HepG2 (cell line): ENCODE measurements around the gene PPA2. TPM values are rescaled to one million over a fixed set of nuclear protein-coding genes. Genes with fewer than 3 reads are reported as not detected.

Source experiments
- DPF2 ChIP-seq: sonication (generic); formaldehyde crosslinking; IDR thresholded peaks from 2 replicates; pipeline ENCODE4 v1.4.0; 2020; ENCODE audit warnings: mild to moderate bottlenecking, low read depth, missing genetic modification reagents, borderline replicate concordance
- GABPA ChIP-seq, 2 experiments: IDR thresholded peaks; 2 replicates each; pipeline ENCODE4 v1.6.1; 2011 to 2016; ENCODE audit warnings: low read depth in 2 of 2, low read length in 1 of 2, missing biosample characterization in 1 of 2, missing genetic modification characterization in 1 of 2
- GATAD1 ChIP-seq: IDR thresholded peaks from 2 replicates; pipeline ENCODE4 v1.6.1; 2016; ENCODE audit warnings: missing genetic modification reagents, missing compliant biosample characterization
- HNF4A ChIP-seq: sonication (generic); formaldehyde crosslinking; IDR thresholded peaks from 2 replicates; pipeline ENCODE4 v1.4.0; 2020; ENCODE audit warnings: missing genetic modification reagents
- IKZF1 ChIP-seq: fragments of 450-650 bp; IDR thresholded peaks from 2 replicates; pipeline ENCODE4 v1.7.1; 2016
- RXRA ChIP-seq: sonication (generic); formaldehyde crosslinking; IDR thresholded peaks from 2 replicates; pipeline ENCODE4 v1.5.1; 2020; ENCODE audit warnings: missing genetic modification reagents
- SAFB2 ChIP-seq: sonication (generic); formaldehyde crosslinking; IDR thresholded peaks from 2 replicates; pipeline ENCODE4 v1.5.1; 2020; ENCODE audit warnings: missing genetic modification reagents, low read depth, mild to moderate bottlenecking, borderline replicate concordance
- SMAD3 ChIP-seq: sonication (generic); formaldehyde crosslinking; IDR thresholded peaks from 2 replicates; pipeline ENCODE4 v1.4.0; 2020; ENCODE audit warnings: missing genetic modification reagents
- SRSF4 ChIP-seq: fragments of 200-400 bp; formaldehyde crosslinking; IDR thresholded peaks from one replicate; pipeline ENCODE4 v1.6.1; 2018; ENCODE audit warnings: mild to moderate bottlenecking, low read depth, low read length, moderate library complexity; ENCODE audit not compliant: poor library complexity, severe bottlenecking
- TCF12 ChIP-seq, 2 experiments: fragments of 450-650 bp in 1 of 2; sonication (generic) in 1 of 2; formaldehyde crosslinking in 1 of 2; IDR thresholded peaks; 2 replicates each; pipeline versions ENCODE4 v1.6.1 to v1.8.0; 2017 to 2022; ENCODE audit warnings: antibody characterized with exemption in 1 of 2, mild to moderate bottlenecking in 1 of 2, missing genetic modification reagents in 1 of 2, moderate library complexity in 1 of 2
- TOPORS ChIP-seq: sonication (generic); formaldehyde crosslinking; IDR thresholded peaks from 2 replicates; pipeline ENCODE4 v1.8.0; 2023; ENCODE audit warnings: mild to moderate bottlenecking, missing genetic modification reagents
- U2AF2 ChIP-seq: fragments of 200-400 bp; formaldehyde crosslinking; IDR thresholded peaks from 2 replicates; pipeline ENCODE4 v1.6.1; 2017; ENCODE audit warnings: low read depth, mild to moderate bottlenecking, low read length
- ZBTB21 ChIP-seq: sonication (generic); formaldehyde crosslinking; IDR thresholded peaks from 2 replicates; pipeline ENCODE4 v1.4.0; 2020; ENCODE audit warnings: missing genetic modification reagents
- ZFAT ChIP-seq: sonication (generic); formaldehyde crosslinking; conservative IDR thresholded peaks from 2 replicates; pipeline ENCODE4 v1.8.1; 2023; ENCODE audit warnings: missing genetic modification reagents, inconsistent platforms
- ZMYM3 ChIP-seq: sonication (generic); formaldehyde crosslinking; IDR thresholded peaks from 2 replicates; pipeline ENCODE4 v1.5.1; 2020; ENCODE audit warnings: mild to moderate bottlenecking, missing genetic modification reagents
- ZNF180 ChIP-seq: sonication (generic); formaldehyde crosslinking; IDR thresholded peaks from 2 replicates; pipeline ENCODE4 v1.4.0; 2020; ENCODE audit warnings: low read depth, missing genetic modification reagents, borderline replicate concordance
- ZNF331 ChIP-seq: sonication (generic); formaldehyde crosslinking; IDR thresholded peaks from 2 replicates; pipeline ENCODE4 v1.4.0; 2020; ENCODE audit warnings: missing genetic modification reagents
- ZNF549 ChIP-seq: sonication (generic); formaldehyde crosslinking; IDR thresholded peaks from 2 replicates; pipeline ENCODE4 v1.5.0; 2020; ENCODE audit warnings: missing genetic modification reagents
- ZNF550 ChIP-seq: sonication (generic); formaldehyde crosslinking; IDR thresholded peaks from 2 replicates; pipeline ENCODE4 v1.4.0; 2020; ENCODE audit warnings: mild to moderate bottlenecking, missing genetic modification reagents, borderline replicate concordance
- polyA plus RNA-seq, 8 experiments: library from polyadenylated mRNA; depleted of rRNA in 3 of 8; stranded (reverse) in 7 of 8; unstranded in 1 of 8; fragments of >200 nt; fragmentation: Illumina TruSeq in 4 of 8; extraction: Trizol in 4 of 8; gene quantifications; 2 replicates each; pipeline versions ENCODE4 v1.2.1 to v1.2.3, GENCODE V29; 2011 to 2016; ENCODE audit warnings: low read depth in 4 of 8, missing spikeins in 1 of 8, mixed read lengths in 1 of 8; ENCODE audit not compliant: insufficient read depth in 1 of 8
- total RNA-seq, 5 experiments: library from RNA; depleted of rRNA; stranded (reverse); fragments of >200 nt; fragmentation: Illumina TruSeq; extraction: Trizol; gene quantifications; 2 replicates each; pipeline ENCODE4 v1.2.3, GENCODE V29; 2016; ENCODE audit warnings: low read depth in 1 of 5
- TF ChIP-seq, protein P1 (sequence below): sonication (generic); formaldehyde crosslinking; IDR thresholded peaks from 2 replicates; pipeline ENCODE4 v1.4.0; 2020; ENCODE audit warnings: missing genetic modification reagents
- TF ChIP-seq, protein P2 (sequence below): IDR thresholded peaks from 2 replicates; pipeline ENCODE4 v1.6.1; 2016; ENCODE audit warnings: missing genetic modification reagents, missing compliant biosample characterization
- TF ChIP-seq, protein P3 (sequence below): IDR thresholded peaks from 2 replicates; pipeline ENCODE4 v1.6.1; 2018; ENCODE audit warnings: missing genetic modification reagents, mild to moderate bottlenecking, missing compliant biosample characterization
- TF ChIP-seq, protein P4 (sequence below): sonication (generic); formaldehyde crosslinking; IDR thresholded peaks from 2 replicates; pipeline ENCODE4 v1.5.0; 2020; ENCODE audit warnings: mild to moderate bottlenecking, low read depth, missing genetic modification reagents, borderline replicate concordance
- TF ChIP-seq, protein P5 (sequence below): sonication (generic); formaldehyde crosslinking; IDR thresholded peaks from 2 replicates; pipeline ENCODE4 v1.4.0; 2020; ENCODE audit warnings: missing genetic modification reagents, borderline replicate concordance

The PPA2 gene
- total and polyA plus RNA-seq, 2 of the 13 experiments (the other 11 are each of a cell fraction or from before 2014, with no cell fraction given) = 44.2 to 70.6 TPM

DNA sequence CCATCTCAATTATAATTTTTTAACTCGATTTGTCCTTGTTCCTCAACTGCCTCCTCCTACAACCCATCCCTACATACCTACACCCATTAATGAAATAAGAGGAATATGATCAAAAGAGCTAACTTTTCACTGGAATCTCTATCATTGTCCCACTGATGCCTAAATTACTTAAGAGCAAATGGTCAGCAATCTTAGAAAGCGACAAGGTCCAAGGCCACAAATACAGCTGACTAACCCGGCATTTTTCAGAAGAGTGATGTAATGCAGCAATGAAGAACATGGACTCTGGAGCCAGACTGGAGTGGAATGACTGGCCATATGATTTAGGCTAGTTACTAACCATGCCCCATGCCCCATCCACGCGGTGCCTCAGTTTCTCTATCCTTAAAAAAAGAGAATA lies 56.2 kb downstream of the PPA2 start (continued):
- TF ChIP-seq, protein P1, sequence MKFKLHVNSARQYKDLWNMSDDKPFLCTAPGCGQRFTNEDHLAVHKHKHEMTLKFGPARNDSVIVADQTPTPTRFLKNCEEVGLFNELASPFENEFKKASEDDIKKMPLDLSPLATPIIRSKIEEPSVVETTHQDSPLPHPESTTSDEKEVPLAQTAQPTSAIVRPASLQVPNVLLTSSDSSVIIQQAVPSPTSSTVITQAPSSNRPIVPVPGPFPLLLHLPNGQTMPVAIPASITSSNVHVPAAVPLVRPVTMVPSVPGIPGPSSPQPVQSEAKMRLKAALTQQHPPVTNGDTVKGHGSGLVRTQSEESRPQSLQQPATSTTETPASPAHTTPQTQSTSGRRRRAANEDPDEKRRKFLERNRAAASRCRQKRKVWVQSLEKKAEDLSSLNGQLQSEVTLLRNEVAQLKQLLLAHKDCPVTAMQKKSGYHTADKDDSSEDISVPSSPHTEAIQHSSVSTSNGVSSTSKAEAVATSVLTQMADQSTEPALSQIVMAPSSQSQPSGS (CRISPR knock-in tag) = peak; percentile 97
- no peak for TF ChIP-seq IKZF1
- no peak for TF ChIP-seq SRSF4
- no peak for TF ChIP-seq ZNF180 (CRISPR knock-in tag)
- TF ChIP-seq U2AF2 = no peak
- TF ChIP-seq ZNF550 = no peak
- no peak for TF ChIP-seq GABPA (IDR thresholded peaks at IDR 0.05; ENCODE audit: low read depth, low read length)
- TF ChIP-seq GABPA (CRISPR knock-in tag; IDR thresholded peaks at IDR 0.05; ENCODE audit: low read depth) = no peak
- TF ChIP-seq TCF12 (IDR thresholded peaks at IDR 0.05) = no peak
- TF ChIP-seq TCF12 (CRISPR knock-in tag; IDR thresholded peaks at IDR 0.05) = no peak
- 0 out of 2 replicates have a peak, but pooled peaks have one; percentile 23 for TF ChIP-seq ZMYM3 (CRISPR knock-in tag)
- peak; percentile 52; the same call in 1 of the 2 replicates for TF ChIP-seq ZBTB21 (CRISPR knock-in tag)
- TF ChIP-seq, protein P2, sequence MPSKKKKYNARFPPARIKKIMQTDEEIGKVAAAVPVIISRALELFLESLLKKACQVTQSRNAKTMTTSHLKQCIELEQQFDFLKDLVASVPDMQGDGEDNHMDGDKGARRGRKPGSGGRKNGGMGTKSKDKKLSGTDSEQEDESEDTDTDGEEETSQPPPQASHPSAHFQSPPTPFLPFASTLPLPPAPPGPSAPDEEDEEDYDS (CRISPR knock-in tag) = no peak
- 0 out of 2 replicates have a peak, but pooled peaks have one; percentile 30 for TF ChIP-seq GATAD1 (CRISPR knock-in tag)
- TF ChIP-seq TOPORS (CRISPR knock-in tag) = 0 out of 2 replicates have a peak, but pooled peaks have one; percentile 39
- no peak for TF ChIP-seq SAFB2 (CRISPR knock-in tag)
- no peak for TF ChIP-seq RXRA (CRISPR knock-in tag)
- TF ChIP-seq, protein P3, sequence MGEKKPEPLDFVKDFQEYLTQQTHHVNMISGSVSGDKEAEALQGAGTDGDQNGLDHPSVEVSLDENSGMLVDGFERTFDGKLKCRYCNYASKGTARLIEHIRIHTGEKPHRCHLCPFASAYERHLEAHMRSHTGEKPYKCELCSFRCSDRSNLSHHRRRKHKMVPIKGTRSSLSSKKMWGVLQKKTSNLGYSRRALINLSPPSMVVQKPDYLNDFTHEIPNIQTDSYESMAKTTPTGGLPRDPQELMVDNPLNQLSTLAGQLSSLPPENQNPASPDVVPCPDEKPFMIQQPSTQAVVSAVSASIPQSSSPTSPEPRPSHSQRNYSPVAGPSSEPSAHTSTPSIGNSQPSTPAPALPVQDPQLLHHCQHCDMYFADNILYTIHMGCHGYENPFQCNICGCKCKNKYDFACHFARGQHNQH (CRISPR knock-in tag) = no peak
- TF ChIP-seq, protein P4, sequence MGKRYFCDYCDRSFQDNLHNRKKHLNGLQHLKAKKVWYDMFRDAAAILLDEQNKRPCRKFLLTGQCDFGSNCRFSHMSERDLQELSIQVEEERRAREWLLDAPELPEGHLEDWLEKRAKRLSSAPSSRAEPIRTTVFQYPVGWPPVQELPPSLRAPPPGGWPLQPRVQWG = no peak
- TF ChIP-seq SMAD3 = 0 out of 2 replicates have a peak, but pooled peaks have one; percentile 33
- no peak for TF ChIP-seq ZNF549 (CRISPR knock-in tag)
- no peak for TF ChIP-seq DPF2 (CRISPR knock-in tag)
- no peak for TF ChIP-seq ZFAT
- TF ChIP-seq, protein P5, sequence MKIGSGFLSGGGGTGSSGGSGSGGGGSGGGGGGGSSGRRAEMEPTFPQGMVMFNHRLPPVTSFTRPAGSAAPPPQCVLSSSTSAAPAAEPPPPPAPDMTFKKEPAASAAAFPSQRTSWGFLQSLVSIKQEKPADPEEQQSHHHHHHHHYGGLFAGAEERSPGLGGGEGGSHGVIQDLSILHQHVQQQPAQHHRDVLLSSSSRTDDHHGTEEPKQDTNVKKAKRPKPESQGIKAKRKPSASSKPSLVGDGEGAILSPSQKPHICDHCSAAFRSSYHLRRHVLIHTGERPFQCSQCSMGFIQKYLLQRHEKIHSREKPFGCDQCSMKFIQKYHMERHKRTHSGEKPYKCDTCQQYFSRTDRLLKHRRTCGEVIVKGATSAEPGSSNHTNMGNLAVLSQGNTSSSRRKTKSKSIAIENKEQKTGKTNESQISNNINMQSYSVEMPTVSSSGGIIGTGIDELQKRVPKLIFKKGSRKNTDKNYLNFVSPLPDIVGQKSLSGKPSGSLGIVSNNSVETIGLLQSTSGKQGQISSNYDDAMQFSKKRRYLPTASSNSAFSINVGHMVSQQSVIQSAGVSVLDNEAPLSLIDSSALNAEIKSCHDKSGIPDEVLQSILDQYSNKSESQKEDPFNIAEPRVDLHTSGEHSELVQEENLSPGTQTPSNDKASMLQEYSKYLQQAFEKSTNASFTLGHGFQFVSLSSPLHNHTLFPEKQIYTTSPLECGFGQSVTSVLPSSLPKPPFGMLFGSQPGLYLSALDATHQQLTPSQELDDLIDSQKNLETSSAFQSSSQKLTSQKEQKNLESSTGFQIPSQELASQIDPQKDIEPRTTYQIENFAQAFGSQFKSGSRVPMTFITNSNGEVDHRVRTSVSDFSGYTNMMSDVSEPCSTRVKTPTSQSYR = no peak
- TF ChIP-seq ZNF331 (CRISPR knock-in tag) = peak; percentile 50; the same call in 1 of the 2 replicates
- peak; percentile 96 for TF ChIP-seq HNF4A
